C4-2B (cell line): ENCODE data around the gene PIMREG.

Experiments
- H3K27ac ChIP-seq: fragments of 450-650 bp; 2 replicates; pipeline ENCODE4 v1.5.1; 2017
- ZFX ChIP-seq: fragments of 450-650 bp; IDR thresholded peaks from 2 replicates; pipeline ENCODE4 v1.6.1; 2017
- TF ChIP-seq, protein P1 (sequence below): fragments of 450-650 bp; conservative IDR thresholded peaks from 2 replicates; pipeline ENCODE4 v1.5.1; 2017; ENCODE audit warnings: mild to moderate bottlenecking

PIMREG gene

DNA sequence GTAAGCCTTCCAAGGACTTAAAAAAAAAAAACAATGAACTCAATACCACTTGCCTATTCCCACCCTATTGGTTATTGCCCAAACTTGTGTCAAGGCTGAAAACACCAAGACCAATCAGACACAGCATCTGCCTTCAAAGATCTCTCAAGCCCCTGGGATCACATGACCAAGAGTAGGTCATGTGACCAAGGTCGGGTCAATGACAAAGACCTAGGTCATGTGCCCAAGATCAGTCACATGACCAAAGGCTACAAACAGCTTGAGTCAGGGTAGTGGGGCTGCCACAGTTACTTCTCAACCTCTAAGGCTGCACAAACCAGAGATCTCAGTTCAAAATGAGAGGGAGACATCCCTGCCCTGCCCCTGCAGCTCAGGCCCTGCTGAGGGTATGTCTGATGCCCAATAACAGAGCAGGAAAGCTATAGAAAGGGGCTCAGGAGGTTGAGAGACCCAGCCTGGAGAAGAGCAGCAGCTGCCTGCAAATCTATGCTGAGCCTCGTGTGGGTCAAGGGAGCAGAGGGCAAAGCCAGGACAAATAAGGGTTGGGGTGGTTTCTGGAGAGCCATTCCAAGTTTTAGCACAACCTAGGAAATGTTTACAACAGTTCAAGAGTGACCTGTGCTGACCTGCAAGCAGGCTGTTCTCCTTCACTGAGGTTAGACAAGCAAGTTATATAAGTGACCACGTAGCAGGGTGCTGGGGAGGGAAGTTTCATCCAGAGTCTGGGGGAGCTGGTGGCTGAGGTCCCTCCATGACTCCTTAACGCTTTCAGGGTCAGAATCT is 48.8 kb downstream of the PIMREG start:
- H3K27ac ChIP-seq = no peak overlapping the region
- TF ChIP-seq, protein P1, sequence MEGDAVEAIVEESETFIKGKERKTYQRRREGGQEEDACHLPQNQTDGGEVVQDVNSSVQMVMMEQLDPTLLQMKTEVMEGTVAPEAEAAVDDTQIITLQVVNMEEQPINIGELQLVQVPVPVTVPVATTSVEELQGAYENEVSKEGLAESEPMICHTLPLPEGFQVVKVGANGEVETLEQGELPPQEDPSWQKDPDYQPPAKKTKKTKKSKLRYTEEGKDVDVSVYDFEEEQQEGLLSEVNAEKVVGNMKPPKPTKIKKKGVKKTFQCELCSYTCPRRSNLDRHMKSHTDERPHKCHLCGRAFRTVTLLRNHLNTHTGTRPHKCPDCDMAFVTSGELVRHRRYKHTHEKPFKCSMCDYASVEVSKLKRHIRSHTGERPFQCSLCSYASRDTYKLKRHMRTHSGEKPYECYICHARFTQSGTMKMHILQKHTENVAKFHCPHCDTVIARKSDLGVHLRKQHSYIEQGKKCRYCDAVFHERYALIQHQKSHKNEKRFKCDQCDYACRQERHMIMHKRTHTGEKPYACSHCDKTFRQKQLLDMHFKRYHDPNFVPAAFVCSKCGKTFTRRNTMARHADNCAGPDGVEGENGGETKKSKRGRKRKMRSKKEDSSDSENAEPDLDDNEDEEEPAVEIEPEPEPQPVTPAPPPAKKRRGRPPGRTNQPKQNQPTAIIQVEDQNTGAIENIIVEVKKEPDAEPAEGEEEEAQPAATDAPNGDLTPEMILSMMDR = no peak
- no peak for TF ChIP-seq ZFX

DNA sequence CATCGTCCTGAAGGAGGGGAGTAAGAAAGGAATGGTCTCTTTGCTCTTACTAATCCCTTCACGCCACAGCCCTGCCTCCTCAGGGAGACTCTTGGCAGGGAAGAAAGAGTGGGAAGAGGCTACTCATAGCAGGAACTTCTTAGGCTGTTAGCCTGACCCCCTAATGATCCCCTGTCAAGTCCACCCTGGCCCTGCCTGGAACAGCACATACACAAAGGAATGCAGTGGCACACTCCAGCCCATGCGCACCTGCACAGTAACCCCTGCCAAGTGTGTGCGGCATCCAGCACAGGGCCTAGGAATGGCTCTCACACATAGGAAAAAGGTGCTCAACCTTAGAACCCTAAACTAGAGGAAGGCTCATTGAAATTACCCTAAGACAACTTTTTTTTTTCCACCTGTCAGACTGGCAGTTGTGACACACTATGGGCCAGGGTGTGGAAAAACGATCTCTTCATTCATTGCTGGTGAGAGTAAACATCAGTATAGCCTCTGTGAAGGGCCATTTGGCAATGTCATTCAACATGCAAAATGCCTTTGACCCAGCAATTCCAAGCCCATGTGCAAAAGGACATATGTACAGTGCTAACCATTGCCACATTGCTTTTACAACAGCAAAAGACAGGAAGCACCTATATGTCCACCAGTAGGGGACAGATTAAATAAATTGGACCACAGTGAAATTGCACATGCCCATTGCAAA is 50.1 kb downstream of the PIMREG start:
- TF ChIP-seq, protein P1 = no peak
- no peak for TF ChIP-seq ZFX
- no peak overlapping the region for H3K27ac ChIP-seq

DNA sequence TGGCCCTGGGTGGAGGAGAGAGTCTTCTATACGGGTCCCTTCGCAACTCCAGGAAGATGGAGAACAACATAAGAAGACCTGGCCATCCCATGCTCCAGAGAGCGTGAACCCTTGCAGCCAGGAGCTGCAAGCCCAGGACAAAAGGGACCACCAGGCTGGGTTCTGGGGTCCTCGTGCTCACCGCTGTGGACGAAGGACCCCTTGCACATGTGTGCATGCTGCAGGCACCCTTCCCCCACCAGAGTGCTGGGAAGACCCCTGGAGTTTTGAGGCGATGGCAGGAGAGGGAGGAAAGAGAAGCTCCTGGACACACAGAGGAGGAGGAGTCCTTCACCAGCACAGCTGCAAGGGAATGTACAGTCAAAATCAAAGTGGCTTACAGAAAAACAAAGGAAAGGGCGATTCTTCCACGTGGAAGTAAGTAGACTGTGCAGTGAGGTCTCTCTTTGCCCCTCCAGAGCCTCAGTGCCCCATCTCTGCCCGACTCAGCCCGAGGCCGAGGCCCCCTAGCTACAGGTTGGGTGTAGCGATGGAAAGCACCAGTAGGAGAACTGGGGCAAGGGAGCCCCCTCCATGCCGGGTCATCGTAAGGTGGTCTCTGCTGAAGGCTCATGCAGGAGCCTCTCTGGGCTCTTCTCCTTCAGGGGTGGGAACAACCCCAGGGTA is 51.3 kb downstream of the PIMREG start:
- TF ChIP-seq ZFX = no peak
- TF ChIP-seq, protein P1 = no peak
- no peak overlapping the region for H3K27ac ChIP-seq

DNA sequence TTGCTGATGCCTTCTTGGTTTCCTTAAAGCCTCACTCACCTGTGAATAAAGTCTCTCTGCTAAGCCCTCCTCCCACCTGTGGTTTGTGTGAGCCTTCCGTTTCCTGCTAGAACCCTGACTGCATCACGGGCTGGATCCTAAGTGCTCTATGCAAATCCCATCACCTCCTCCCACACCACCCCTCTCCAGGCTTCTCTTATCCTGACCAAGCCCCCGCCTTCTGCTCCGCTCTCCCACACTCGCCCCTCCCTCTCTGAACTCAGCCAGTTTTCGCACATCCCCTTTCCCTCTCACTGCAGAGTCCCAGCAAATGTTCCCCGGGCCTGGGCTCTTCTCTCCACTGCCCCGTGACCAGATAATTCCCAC is 51.8 kb downstream of the PIMREG start:
- no peak overlapping the region for H3K27ac ChIP-seq
- TF ChIP-seq ZFX = no peak
- TF ChIP-seq, protein P1 = no peak

DNA sequence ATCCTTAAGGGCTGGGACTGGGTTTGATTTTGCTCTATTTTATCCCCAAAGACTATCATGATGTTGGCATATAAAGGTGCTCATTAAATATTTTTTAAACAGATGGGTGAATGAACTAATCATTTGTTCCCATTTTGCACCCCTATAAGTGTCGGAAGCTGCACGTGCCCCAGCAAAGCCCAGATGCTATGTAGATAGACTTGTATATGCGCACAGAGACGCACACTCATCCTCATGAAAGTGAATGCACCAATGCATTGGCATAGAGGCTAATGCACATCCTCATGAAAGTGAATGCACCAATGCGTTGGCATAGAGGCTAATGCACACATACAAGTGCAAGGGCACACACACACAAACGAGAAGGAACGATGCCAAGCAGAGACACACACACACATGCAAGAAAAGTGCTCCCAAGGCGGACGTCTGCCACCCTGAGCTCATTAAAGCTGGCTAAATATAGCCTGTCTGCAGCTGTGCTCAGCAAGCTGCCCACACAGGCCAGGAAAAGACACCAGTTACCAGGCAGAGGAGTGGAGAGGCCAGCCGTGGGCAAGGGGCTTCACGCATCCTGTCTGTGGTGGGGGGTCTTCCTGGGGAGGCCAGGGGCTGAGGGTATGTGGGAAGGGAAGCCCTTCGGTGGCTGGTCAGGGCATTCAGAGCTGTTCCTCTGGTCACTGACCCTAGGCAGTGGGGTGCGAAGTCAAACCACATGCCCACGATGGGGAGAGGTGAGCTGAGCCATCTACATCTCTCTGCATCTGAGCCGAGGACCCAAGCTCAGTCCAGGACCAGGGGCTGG is 52.6 kb downstream of the PIMREG start:
- H3K27ac ChIP-seq = no peak overlapping the region
- TF ChIP-seq, protein P1 = no peak
- TF ChIP-seq ZFX = no peak

DNA sequence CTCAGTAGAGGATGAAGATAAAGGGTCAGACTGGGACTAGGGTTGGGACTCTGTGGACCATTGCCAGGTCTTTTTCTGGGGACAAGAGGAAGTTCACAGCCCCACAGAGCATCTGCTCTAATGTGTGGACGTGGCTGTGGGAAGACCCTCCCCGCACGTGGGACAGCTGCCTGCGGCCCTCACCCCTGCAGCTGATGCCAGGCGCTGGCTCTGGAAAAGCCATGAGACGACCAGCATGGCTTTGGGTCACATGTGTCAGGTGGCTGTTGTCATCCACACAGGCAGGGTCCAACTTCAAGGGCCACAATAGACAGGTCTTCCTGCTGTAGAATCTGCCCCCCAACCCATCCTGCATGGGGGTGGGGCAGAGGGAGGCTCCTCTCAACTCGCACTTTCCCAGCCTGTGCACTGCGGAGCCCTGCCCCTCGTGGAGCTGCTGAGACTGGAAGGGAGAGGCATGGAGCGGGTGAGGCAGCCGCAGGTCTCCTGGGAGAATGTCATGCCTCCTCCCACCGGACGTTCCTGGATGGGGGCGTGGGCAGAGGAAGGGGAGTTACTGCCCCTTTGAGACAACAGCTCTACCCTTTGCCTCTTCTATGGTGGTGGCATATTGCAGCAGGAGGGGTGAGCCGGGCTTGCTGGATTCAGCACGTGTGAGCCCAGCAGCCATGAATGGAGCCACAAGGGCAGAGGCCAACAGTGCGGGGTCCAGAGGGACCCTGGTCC is 53.4 kb downstream of the PIMREG start:
- H3K27ac ChIP-seq = no peak overlapping the region
- no peak for TF ChIP-seq ZFX
- TF ChIP-seq, protein P1 = no peak
